PC-3 (cell line): Measurements from ENCODE around the gene PPA1.

ENCODE experiments used
- EZH2phosphoT487 ChIP-seq: fragments of 300-600 bp; sonication (generic); IDR thresholded peaks from 2 replicates; pipeline ENCODE4 v1.6.1; 2018; ENCODE audit warnings: mild to moderate bottlenecking, antibody characterized with exemption, low read length, borderline replicate concordance
- TF ChIP-seq, protein P1 (sequence below): fragments of 300-600 bp; sonication (generic); conservative IDR thresholded peaks from 2 replicates; pipeline ENCODE4 v1.5.1; 2017; ENCODE audit warnings: antibody characterized with exemption, low read depth, mild to moderate bottlenecking, low read length

DNA sequence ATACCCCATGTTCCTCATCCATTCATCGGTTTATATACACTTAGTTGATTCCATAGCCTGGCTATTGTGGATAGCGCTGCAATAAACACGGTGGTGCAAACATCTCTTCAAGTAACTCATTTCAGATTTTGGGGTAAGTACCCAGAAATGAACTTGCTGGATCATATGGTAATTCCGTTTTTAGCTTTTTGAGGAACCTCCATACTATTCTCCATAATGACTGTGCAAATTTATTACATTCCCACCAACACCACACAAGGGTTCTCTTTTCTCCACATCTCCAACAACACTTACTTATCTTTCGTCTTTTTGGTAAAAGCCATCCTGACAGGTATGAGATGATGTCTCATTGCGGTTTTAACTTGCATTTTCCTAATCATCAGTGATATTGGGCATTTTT lies 46.9 kb upstream of the PPA1 start:
- no peak for TF ChIP-seq EZH2phosphoT487
- TF ChIP-seq, protein P1, sequence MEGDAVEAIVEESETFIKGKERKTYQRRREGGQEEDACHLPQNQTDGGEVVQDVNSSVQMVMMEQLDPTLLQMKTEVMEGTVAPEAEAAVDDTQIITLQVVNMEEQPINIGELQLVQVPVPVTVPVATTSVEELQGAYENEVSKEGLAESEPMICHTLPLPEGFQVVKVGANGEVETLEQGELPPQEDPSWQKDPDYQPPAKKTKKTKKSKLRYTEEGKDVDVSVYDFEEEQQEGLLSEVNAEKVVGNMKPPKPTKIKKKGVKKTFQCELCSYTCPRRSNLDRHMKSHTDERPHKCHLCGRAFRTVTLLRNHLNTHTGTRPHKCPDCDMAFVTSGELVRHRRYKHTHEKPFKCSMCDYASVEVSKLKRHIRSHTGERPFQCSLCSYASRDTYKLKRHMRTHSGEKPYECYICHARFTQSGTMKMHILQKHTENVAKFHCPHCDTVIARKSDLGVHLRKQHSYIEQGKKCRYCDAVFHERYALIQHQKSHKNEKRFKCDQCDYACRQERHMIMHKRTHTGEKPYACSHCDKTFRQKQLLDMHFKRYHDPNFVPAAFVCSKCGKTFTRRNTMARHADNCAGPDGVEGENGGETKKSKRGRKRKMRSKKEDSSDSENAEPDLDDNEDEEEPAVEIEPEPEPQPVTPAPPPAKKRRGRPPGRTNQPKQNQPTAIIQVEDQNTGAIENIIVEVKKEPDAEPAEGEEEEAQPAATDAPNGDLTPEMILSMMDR = no peak
